HG02973 (cell line): ENCODE results near the gene CT45A5.
"Not testable (repeated sequence)": the region's sequence is repeated elsewhere in the genome, so short reads cannot be mapped to it uniquely, and the experiment has no call there.

Experiments
- ATAC-seq: cut with Tn5 transposase; IDR thresholded peaks from one replicate; pipeline ENCODE4 v1.9.1; 2021; ENCODE audit warnings: moderate library complexity; ENCODE audit not compliant: unreplicated experiment

The CT45A5 gene, protein sequence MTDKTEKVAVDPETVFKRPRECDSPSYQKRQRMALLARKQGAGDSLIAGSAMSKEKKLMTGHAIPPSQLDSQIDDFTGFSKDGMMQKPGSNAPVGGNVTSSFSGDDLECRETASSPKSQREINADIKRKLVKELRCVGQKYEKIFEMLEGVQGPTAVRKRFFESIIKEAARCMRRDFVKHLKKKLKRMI

DNA sequence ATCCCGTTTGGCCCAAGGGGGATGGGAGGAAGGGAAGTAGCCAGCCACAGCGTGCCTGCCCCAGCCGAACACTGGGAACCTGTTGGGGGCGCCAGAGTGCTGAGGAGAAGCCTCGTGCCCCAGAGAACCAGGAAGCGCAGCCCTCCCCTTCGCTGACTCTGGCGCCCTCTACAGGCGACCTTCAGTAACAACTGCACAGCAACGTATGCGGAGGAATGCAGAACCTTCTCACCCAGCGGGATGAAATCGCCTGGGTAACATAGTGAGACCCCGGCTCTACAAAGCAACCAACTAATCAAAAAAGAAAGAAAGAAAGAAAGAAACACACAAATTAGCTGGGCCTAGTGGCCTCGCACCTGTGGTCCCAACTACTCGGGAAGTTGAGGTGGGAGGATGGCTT, at the start of gene CT45A5:
Gene CT45A5, minus strand, starts transcription at position 101 of the 400 bp plus-strand sequence. CDS start 3,774 bp downstream, outside the sequence.
- ATAC-seq, result not testable (repeated sequence)

DNA sequence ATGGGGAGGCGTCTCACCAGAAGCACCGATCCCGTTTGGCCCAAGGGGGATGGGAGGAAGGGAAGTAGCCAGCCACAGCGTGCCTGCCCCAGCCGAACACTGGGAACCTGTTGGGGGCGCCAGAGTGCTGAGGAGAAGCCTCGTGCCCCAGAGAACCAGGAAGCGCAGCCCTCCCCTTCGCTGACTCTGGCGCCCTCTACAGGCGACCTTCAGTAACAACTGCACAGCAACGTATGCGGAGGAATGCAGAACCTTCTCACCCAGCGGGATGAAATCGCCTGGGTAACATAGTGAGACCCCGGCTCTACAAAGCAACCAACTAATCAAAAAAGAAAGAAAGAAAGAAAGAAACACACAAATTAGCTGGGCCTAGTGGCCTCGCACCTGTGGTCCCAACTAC, 34.6 kb upstream of the CT45A5 start, which contains the start of gene CT45A2:
Gene CT45A2, minus strand, starts transcription at position 101 of the 400 bp plus-strand sequence. CDS start 3,747 bp downstream, outside the sequence.
- ATAC-seq, result not testable (repeated sequence)

DNA sequence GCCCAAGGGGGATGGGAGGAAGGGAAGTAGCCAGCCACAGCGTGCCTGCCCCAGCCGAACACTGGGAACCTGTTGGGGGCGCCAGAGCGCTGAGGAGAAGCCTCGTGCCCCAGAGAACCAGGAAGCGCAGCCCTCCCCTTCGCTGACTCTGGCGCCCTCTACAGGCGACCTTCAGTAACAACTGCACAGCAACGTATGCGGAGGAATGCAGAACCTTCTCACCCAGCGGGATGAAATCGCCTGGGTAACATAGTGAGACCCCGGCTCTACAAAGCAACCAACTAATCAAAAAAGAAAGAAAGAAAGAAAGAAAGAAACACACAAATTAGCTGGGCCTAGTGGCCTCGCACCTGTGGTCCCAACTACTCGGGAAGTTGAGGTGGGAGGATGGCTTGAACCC, 17.4 kb upstream of the CT45A5 start, which contains the start of gene CT45A6:
Gene CT45A6, minus strand, starts transcription at position 101 of the 400 bp plus-strand sequence. CDS start 3,794 bp downstream, outside the sequence.
- ATAC-seq, result not testable (repeated sequence)

DNA sequence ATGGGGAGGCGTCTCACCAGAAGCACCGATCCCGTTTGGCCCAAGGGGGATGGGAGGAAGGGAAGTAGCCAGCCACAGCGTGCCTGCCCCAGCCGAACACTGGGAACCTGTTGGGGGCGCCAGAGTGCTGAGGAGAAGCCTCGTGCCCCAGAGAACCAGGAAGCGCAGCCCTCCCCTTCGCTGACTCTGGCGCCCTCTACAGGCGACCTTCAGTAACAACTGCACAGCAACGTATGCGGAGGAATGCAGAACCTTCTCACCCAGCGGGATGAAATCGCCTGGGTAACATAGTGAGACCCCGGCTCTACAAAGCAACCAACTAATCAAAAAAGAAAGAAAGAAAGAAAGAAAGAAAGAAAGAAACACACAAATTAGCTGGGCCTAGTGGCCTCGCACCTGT, 17.2 kb downstream of the CT45A5 start, which contains the start of gene CT45A3:
Gene CT45A3, minus strand, starts transcription at position 101 of the 400 bp plus-strand sequence. CDS start 3,747 bp downstream, outside the sequence.
- not testable (repeated sequence) for ATAC-seq

DNA sequence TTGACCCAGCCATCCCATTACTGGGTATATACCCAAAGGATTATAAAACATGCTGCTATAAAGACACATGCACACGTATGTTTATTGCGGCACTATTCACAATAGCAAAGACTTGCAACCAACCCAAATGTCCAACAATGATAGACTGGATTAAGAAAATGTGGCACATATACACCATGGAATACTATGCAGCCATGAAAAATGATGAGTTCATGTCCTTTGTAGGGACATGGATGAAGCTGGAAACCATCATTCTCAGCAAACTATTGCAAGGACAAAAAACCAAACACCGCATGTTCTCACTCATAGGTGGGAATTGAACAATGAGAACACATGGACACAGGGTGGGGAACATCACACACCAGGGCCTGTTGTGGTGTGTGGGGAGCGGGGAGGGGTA, 40.6 kb downstream of the CT45A5 start:
- not testable (repeated sequence) for ATAC-seq

DNA sequence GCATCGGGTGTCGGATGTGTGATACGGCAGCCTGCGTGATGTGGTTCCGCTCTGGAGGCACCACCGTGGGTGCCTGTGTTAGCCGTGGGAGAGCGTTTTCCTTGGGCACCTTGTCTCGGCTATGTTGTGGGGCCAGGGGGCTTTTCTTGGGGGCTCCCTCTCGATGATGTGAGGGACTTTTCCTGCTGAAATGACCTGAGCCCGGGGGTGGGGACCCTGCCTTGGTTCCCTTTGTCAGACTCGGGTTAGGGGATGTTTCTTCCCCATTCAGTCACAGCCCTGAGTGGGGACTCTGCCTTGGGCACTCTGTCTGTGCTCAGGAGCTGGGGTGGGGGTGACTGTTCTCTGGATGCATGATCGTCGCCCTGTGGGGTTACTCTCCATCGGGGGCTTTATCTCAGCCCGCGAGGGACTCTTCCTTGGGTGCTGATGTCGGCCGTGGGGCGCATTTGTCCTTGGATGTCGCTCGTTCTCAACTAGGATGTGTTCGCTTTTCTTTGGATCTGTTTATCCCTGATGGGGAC, 44.0 kb downstream of the CT45A5 start:
- no peak for ATAC-seq

DNA sequence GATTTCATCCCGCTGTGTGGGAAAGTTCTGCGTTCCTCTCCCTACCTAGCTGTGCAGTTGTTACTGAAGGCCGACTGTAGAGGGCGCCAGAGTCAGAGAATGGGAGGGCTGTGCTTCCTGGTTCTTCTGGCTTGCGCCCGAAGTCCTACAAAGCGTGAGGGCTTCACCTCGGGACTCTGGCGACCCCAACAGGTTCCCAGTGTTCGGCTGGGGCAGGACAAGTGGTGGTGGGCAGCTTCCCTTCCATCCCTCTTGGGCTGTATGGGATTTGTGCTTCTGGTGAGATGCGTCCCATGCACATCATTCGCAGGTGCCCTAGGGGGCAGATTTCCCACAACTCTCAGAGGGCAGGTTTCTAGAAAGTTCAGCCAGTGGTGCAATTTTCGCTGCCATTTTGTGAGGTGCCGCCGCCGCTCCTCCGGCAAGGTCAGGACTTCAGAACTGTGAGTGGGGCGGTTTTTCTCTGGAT, 44.6 kb downstream of the CT45A5 start:
- no peak for ATAC-seq

DNA sequence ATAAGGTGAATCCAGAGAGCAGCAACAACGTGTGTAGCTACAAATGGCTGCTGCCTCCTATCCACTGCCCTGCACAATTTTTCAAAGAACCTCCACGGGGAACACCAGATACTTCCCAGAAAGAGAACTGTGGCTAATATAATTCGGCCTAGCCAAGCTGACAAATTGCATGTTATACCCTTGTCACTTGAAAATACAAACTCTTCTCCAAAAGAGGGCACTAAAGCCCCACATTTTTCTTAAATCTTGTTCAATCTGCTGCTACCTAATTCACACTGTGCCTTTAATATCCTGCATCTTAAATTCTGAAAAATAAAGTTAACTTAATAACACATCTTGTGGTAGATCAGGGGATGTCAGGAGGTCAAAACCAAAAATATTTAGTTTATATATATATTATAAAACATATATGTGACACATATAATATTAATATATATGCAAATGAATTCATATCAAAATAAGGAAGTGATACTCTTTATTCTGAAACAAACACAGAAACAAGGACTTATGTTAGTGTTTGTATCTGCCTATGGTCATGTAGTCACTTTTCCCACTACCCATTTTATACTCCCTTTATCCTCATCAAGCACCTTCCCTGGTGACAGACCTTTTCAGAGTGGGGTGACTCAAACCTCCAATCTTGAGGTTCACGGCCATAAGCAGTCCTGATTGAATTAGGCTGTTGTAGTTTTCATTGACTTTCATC, 47.8 kb downstream of the CT45A5 start:
- peak; percentile 45 for ATAC-seq

DNA sequence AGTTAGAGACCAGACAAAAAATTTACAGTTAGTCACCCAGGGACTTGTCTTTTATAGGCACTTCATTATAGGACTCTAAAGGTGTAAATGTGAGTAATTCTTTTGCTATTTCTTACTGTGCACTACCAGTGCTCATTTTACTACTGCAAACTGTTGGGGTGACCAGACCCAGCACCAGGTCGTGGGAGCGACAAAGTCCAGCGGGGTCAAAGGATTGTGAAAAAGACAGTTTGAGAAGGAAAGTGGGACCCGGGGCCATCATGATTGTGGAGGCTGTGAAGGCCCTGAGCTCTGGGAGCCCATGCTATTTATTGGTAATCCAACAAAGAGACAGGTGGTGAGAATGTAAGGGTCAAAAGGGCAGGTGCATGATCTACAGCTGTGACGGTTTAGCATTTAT, 50.6 kb downstream of the CT45A5 start:
- ATAC-seq, result not testable (repeated sequence)
